IPS DF 4.7 (cell line): ENCODE measurements around the gene THBS2.
"Not testable (repeated sequence)": the region's sequence is repeated elsewhere in the genome, so short reads cannot be mapped to it uniquely, and the experiment has no call there.

Experiments used
- DNase-seq: peaks from one replicate; pipeline ENCODE4 v3.0.0-alpha.2; 2013; ENCODE audit warnings: low spot score; ENCODE audit errors: extremely low read depth

The THBS2 gene

GRCh38 chr6:169271877-169272216, 18.2 kb upstream of the THBS2 start:
- DNase-seq: no peak

GRCh38 chr6:169271158-169271876, 17.7 kb upstream of the THBS2 start:
- no peak for DNase-seq

- not testable (repeated sequence) for DNase-seq
These were observed 16.4 kb upstream of the THBS2 start for GRCh38 chr6:169270077-169270380.

- DNase-seq: no peak
These were observed 15.8 kb upstream of the THBS2 start for GRCh38 chr6:169269180-169270076.

- DNase-seq: no peak
These were observed 14.6 kb upstream of the THBS2 start for GRCh38 chr6:169268276-169268675.

DNA sequence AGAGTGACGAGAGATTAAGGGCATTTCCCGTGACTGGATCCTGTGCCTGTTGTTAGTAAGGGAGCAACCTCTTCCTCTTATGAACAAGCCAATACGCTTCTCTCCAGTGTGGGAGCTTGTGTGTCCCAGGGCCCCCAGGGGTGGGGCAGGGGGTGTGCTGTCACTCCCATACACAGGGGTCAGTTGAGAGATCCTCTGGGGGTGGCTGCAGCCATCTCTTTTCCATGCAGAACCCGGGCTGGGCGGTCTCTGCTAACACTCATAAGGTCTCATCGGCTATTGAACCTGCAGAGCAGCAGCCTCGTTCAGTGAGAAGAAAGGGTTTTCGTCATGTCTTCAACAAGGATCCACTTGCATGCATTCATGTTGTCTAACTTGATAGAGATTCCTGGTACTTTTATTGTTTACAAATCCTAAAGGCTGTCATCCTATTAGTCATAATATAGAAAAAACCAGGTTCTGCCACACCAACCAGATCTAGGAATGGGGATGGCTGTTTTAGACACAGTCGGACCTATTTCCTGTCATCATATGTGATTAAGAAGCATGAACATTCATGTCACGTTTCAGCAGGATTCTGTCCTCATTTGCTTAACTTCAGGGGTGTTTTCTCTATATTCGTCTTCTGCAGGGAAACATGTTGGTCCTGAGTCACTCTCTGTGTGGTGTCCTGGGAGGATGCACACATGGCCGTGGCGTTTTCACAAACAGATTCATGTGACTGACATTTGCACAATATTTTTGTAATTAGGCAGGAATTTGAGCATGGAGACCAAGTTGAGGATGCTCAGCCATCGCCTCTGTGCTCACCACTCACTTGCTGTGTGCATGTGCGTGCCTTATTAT, 13.3 kb upstream of the THBS2 start:
- DNase-seq: no peak

GRCh38 chr6:169266261-169266660, 12.6 kb upstream of the THBS2 start:
- DNase-seq: no peak

DNA sequence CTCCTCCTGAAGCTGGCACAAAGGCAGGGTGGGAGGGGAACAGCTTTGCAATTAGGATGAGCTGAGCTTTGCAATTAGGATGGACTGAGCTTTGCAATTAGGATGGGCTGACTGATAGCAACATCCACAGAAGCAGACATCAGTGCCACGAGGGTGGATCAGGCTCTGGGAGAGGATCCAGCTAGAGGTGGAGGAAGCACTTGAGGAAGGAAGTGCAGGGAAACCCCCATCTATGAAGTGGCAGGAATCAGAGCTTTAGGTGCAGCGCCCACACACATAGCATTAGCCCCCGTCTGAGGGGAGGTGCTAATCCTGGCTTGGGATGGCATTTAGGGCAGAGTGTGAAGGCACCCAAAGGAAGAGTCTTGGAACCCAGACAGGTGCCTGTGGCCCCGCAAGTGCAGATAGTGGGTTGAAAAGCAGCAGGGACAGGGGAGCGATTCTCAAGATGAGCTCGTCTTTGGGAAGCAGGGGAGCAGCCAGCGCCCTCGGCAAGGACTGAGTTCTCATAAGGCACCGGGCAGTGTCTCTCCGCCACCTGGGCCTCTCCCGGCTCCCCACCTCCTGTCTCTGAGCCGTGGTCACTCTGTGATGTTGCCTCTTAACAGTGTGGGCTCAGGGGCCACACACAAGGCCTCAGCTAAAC, 12.0 kb upstream of the THBS2 start:
- DNase-seq: no peak

- no peak for DNase-seq
These were observed 10.4 kb upstream of the THBS2 start for GRCh38 chr6:169263836-169264608.

DNA sequence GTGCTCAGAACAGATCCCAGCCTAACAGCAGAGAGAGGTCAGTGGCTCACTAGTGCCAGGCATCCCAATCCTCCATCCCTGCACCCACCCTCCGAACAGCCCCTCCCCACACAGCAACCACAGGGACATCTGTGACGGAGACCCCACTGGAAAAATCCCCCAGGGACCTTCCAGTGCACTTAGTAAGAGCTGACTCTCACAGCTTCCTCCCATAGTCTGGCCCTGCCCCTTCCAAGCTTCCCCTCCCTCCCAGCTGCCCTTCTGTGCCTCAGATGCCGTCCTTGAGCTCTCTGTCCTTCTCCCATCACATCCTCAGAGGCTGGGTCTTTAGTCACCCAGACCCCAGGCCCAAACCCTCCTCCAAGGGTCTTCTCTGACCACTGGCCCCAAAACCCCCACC, 9.7 kb upstream of the THBS2 start:
- no peak for DNase-seq

- not testable (repeated sequence) for DNase-seq
These were observed 9.0 kb upstream of the THBS2 start for GRCh38 chr6:169262602-169263001.

- DNase-seq: no peak
These were observed 2.9 kb upstream of the THBS2 start for GRCh38 chr6:169256518-169256917.

GRCh38 chr6:169256061-169256460, 2.4 kb upstream of the THBS2 start:
- no peak for DNase-seq

GRCh38 chr6:169255643-169256042, 2.0 kb upstream of the THBS2 start:
- DNase-seq: no peak

DNA sequence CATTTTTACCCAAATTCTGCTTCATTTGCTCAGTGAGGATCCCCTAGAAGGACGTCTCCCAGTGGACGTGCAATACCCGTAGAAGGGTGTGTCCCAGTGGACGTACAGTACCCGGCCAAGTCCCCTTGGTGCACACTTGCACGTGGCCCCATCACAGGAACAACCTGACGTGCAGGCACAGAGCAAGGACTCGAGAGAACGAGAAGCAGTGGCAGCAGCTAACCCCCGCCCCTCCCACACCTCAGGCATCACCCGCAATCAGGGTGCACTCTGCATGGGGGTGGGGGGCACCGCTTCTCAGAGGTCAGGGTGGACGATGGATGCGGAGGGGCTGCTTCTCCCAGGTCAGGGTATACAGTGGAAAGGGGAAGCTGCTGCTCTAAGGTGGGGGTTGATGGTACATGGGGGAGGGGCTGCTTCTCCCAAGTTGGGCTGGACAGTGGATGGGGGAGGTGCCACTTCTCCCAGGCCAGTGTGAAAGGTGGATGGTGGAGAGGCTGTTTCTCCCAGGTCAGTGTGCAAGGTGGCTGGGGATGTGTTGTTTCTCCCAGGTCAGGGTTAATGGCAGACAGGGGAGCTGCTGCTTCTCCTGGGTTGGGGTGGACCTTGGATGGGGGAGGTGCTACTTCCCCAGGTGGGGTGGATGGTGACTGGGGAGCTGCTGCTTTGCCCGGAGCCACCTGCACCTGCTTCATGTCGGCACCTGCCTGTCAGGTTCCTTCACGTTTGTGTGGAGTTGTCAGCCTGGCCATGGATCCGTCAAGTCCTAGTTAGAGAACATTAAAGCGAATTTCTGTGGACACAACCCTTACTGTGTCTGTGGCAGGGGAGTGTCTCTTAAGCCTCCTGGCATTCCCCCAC, 1.0 kb upstream of the THBS2 start:
- no peak for DNase-seq

- DNase-seq: no peak
These were observed 999 bp downstream of the THBS2 start for GRCh38 chr6:169252505-169253189.

DNA sequence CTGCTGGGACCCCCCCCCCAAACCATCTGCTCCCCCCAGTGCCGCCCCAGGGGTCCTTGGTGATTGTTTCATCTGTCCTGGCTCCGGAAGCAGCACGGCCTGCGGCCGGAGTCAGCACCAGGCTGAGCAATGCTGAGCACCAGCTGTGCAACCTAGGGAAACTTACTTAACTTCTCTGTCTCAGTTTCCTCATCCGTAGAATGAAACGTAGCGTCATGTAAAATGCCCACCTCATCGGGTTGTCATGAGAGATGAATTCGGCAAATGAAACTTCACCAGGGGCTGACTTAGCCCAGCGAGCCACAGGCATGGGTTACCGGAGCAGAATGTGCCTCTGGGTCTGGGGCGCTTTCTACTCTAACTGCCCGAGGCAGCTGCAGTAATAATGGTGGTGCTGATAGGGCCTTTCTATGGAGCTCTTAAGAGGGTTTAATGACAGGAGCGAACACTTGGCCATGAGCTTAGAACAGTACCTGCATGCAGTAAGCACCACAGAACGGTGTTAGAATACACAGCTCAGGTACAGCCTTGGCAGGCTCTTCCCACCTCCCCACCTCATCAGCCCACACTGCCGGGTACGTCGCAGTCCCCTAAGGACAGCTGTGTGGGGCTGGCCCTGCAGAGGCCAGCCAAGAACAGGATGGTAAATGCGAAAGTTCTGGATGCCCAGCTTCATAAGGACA, 1.7 kb downstream of the THBS2 start:
- DNase-seq: no peak

DNA sequence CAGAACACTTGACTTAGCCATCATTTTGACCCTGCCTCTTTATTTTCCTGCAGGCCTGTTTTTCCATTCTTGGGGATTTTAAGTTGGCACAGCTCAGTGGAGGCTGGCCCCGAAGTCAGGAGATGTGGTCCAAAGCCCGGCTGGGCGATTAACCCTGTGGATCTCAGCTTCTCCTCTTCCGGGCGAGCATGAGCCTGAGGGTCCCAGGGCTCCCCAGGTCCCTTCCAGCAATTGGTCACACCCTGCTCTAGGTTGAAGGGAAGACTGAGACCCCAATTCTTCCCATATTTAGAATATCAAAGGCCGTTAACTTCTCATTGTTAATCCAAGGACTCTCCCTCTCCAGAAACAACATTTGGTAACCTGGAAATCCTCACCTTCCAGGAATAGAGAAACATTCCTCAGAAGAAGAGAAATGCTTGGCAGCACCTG, 2.3 kb downstream of the THBS2 start:
- no peak for DNase-seq

- DNase-seq: no peak
These were observed 3.0 kb downstream of the THBS2 start for GRCh38 chr6:169250660-169251059.
